ENCODE results near the gene PROP1.

DNA sequence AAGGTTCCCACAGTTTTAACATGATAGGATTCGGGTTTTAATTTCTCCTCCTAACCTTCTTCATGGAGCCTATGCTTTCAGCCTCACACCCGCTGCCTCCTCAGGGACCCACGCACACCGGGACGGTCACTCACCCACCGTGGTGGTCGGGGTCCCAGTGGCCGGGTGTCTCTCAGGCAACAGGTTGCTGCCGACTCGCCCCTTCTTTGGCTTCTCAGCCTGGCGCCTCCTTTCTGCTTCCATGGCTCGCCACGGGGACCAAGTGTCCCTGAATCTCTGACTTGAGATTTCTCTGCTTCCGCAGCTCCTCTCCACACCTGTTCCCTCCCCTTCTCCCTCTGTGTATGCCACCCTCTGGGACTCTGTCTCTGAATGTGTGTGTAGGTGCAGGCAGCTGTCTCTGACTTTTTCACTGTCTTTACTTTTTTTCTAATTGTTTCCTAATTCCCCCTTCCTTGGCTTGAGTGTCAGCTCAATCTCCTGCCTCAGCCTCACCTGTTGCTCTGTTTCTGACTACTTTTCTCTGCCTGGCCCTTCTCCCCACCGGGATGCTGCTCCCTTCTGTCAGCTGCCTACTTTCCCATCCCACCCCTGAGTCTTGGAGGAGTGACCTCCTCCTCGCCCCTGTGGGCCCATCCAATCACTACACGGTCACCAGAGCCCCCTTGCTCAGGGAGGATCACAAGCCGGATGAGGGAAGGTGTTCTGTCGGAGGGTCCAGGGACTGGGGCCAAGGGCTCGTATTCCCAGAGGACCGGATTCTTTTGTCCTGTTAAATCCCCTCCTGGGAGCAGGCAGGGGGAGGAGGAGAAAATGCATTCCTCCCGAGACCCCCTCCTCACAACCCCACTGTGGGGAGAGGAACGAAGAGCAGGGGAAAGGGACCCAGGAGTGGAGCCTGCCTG lies at the start of gene PROP1:
- TF ChIP-seq EZH2 (IDR thresholded peaks at IDR 0.05; ENCODE audit: borderline replicate concordance) (no peak), EZH2phosphoT487 (IDR thresholded peaks at IDR 0.05; ENCODE audit: low read depth, severe bottlenecking, unreplicated experiment) (no peak)

Measured in hepatocyte (in vitro differentiated cells).